ENCODE measurements around the gene TRIM63.

- TF ChIP-seq CTCF (IDR thresholded peaks at IDR 0.05): no peak
- no peak for TF ChIP-seq POLR2AphosphoS5 (IDR thresholded peaks at IDR 0.05; ENCODE audit: low read depth, low read length)
Measured at GRCh38 chr1:26102526-26102925, 35.1 kb upstream of the TRIM63 start.

Data from Panc1 (cell line).